HepG2 (cell line): ENCODE results near the gene DNAH9. TPM values are rescaled to one million over a fixed set of nuclear protein-coding genes. Genes with fewer than 3 reads are reported as not detected.

Experiments
- ATAC-seq: fragments of 200-7000 bp; cut with Tn5 transposase; 3 replicates; pipeline ENCODE4 v1.9.1; 2020; ENCODE audit warnings: mild to moderate bottlenecking, moderate library complexity
- BruUV-seq: library from RNA; stranded (reverse); fragments of 400-500 nt; replicated peaks from 2 replicates; lab custom pipeline; 2021; lab: Mats Ljungman, UMichigan
- CTCF ChIA-PET: fragments of 300-600 bp; formaldehyde crosslinking; extraction: SDS; loops from one replicate; lab custom pipeline; 2021; ENCODE audit warnings: low total read pairs, inconsistent platforms, low intra/inter-chr PET ratio; lab: Yijun Ruan, JAX
- POLR2A ChIA-PET: fragments of 350-600 bp; sonication (Branson Sonifier 250); formaldehyde crosslinking; loops from one replicate; lab custom pipeline; 2020; ENCODE audit warnings: antibody characterized with exemption, inconsistent platforms; lab: Yijun Ruan, JAX
- DNase-seq: peaks from one replicate; pipeline ENCODE4 v3.0.0-alpha.2; 2015; ENCODE audit warnings: low spot score
- FAIRE-seq: peaks from 3 replicates; lab custom pipeline; 2011; peaks lifted over from hg19 to GRCh38; lab: Jason Lieb, UNC
- H2AFZ ChIP-seq: one replicate; pipeline ENCODE4 v1.6.1; 2011; ENCODE audit warnings: low read length, inconsistent platforms
- H3K27ac ChIP-seq: fragments of 300-600 bp; 3 replicates; pipeline ENCODE4 v1.8.0; 2011; ENCODE audit warnings: mixed run types, mild to moderate bottlenecking, mixed read lengths, low read length, inconsistent platforms; ENCODE audit not compliant: insufficient read depth; ENCODE audit errors: extremely low read length
- H3K27me3 ChIP-seq, 2 experiments: fragments of 200-600 bp in 1 of 2; 2 replicates in 1 of 2; 3 replicates in 1 of 2; pipeline versions ENCODE4 v1.6.0 to v1.8.0; 2011; ENCODE audit warnings: low read length in 2 of 2, mild to moderate bottlenecking in 2 of 2, moderate library complexity in 2 of 2, inconsistent platforms in 1 of 2; ENCODE audit not compliant: insufficient read depth in 2 of 2, control insufficient read depth in 1 of 2
- H3K36me3 ChIP-seq, 2 experiments: fragments of 200-600 bp in 1 of 2; replicated peaks in 1 of 2; 2 replicates in 1 of 2; 3 replicates in 1 of 2; pipeline versions ENCODE4 v1.5.1 to v1.8.0; 2011; ENCODE audit warnings: low read length in 2 of 2, inconsistent platforms in 1 of 2; ENCODE audit not compliant: insufficient read depth in 2 of 2, control insufficient read depth in 1 of 2
- H3K4me1 ChIP-seq: 2 replicates; pipeline ENCODE4 v1.5.1; 2012; ENCODE audit warnings: low read length, inconsistent platforms; ENCODE audit not compliant: insufficient read depth
- H3K4me2 ChIP-seq: 2 replicates; pipeline ENCODE4 v1.6.0; 2011; ENCODE audit warnings: low read depth, low read length, inconsistent platforms
- H3K4me3 ChIP-seq, 3 experiments: fragments of 200-600 bp in 1 of 3; sonication (generic), shearing (Covaris generic) in 1 of 3; replicated peaks in 1 of 3; 2 replicates each; pipeline ENCODE4 v1.5.1; 2011 to 2016; ENCODE audit warnings: low read length in 3 of 3, inconsistent platforms in 2 of 3, low read depth in 2 of 3, mild to moderate bottlenecking in 2 of 3, control low read depth in 1 of 3, mixed read lengths in 1 of 3; ENCODE audit not compliant: insufficient read depth in 1 of 3
- H3K79me2 ChIP-seq: one replicate; pipeline ENCODE4 v1.6.1; 2011; ENCODE audit warnings: low read length, inconsistent platforms; ENCODE audit not compliant: insufficient read depth
- H3K9ac ChIP-seq: 2 replicates; pipeline ENCODE4 v1.6.0; 2011; ENCODE audit warnings: mild to moderate bottlenecking, low read depth, low read length, inconsistent platforms; ENCODE audit not compliant: insufficient read depth
- H3K9me3 ChIP-seq: 2 replicates; pipeline ENCODE4 v1.5.1; 2012; ENCODE audit warnings: mild to moderate bottlenecking, low read length
- H4K20me1 ChIP-seq: 2 replicates; pipeline ENCODE4 v1.6.0; 2011; ENCODE audit warnings: inconsistent platforms, mild to moderate bottlenecking, low read length, moderate library complexity; ENCODE audit not compliant: insufficient read depth
- ARNT ChIP-seq: fragments of 450-650 bp; IDR thresholded peaks from 2 replicates; pipeline ENCODE4 v1.6.1; 2017
- CBFB ChIP-seq: sonication (generic); formaldehyde crosslinking; IDR thresholded peaks from 2 replicates; pipeline ENCODE4 v1.4.0; 2020; ENCODE audit warnings: missing genetic modification reagents
- HOXA5 ChIP-seq: sonication (generic); formaldehyde crosslinking; IDR thresholded peaks from 2 replicates; pipeline ENCODE4 v1.4.0; 2020; ENCODE audit warnings: missing genetic modification reagents
- HOXD1 ChIP-seq: sonication (generic); formaldehyde crosslinking; IDR thresholded peaks from 2 replicates; pipeline ENCODE4 v1.5.0; 2020; ENCODE audit warnings: missing genetic modification reagents
- JDP2 ChIP-seq: sonication (generic); formaldehyde crosslinking; IDR thresholded peaks from 2 replicates; pipeline ENCODE4 v1.8.1; 2022; ENCODE audit warnings: missing genetic modification reagents, borderline replicate concordance
- KMT2A ChIP-seq: sonication (generic); formaldehyde crosslinking; IDR thresholded peaks from 2 replicates; pipeline ENCODE4 v1.4.0; 2020; ENCODE audit warnings: missing genetic modification reagents
- MAFG ChIP-seq: sonication (generic); formaldehyde crosslinking; IDR thresholded peaks from 2 replicates; pipeline ENCODE4 v1.5.1; 2020; ENCODE audit warnings: mild to moderate bottlenecking, missing genetic modification reagents
- MIER3 ChIP-seq: IDR thresholded peaks from 2 replicates; pipeline ENCODE4 v1.6.1; 2016; ENCODE audit warnings: missing compliant biosample characterization, borderline replicate concordance
- ZFP62 ChIP-seq: sonication (generic); formaldehyde crosslinking; IDR thresholded peaks from 2 replicates; pipeline ENCODE4 v1.4.0; 2020; ENCODE audit warnings: missing genetic modification reagents
- ZNF224 ChIP-seq: sonication (generic); formaldehyde crosslinking; IDR thresholded peaks from 2 replicates; pipeline ENCODE4 v1.5.0; 2020; ENCODE audit warnings: mild to moderate bottlenecking, missing genetic modification reagents
- ZNF256 ChIP-seq: sonication (generic); formaldehyde crosslinking; conservative IDR thresholded peaks from 2 replicates; pipeline ENCODE4 v1.4.0; 2020; ENCODE audit warnings: missing genetic modification reagents
- ZNF615 ChIP-seq: sonication (generic); formaldehyde crosslinking; IDR thresholded peaks from 2 replicates; pipeline ENCODE4 v1.5.0; 2020; ENCODE audit warnings: mild to moderate bottlenecking, missing genetic modification reagents, borderline replicate concordance
- WGBS: methylation state at CpG from one replicate; pipeline ENCODE4 v1.1.6; 2017; ENCODE audit warnings: low lambda C conversion rate; 5-methylcytosine and 5-hydroxymethylcytosine counted together
- in situ Hi-C: cut with HindIII; loops from 2 replicates; pipeline ENCODE4 v1.10.0; 2017; ENCODE audit warnings: low pct_unique_long_range_greater_than_20kb; ENCODE audit not compliant: extremely low pct_ligation_motif_present
- intact Hi-C: fragments of 100-400 bp; cut with micrococcal nuclease; formaldehyde crosslinking; loops from one replicate; pipeline ENCODE4 v1.10.0; 2022; ENCODE audit not compliant: unreplicated experiment
- polyA plus RNA-seq, 8 experiments: library from polyadenylated mRNA; depleted of rRNA in 3 of 8; stranded (reverse) in 7 of 8; unstranded in 1 of 8; fragments of >200 nt; fragmentation: Illumina TruSeq in 4 of 8; extraction: Trizol in 4 of 8; gene quantifications; 2 replicates each; pipeline versions ENCODE4 v1.2.1 to v1.2.3, GENCODE V29; 2011 to 2016; ENCODE audit warnings: low read depth in 4 of 8, missing spikeins in 1 of 8, mixed read lengths in 1 of 8; ENCODE audit not compliant: insufficient read depth in 1 of 8
- total RNA-seq, 5 experiments: library from RNA; depleted of rRNA; stranded (reverse); fragments of >200 nt; fragmentation: Illumina TruSeq; extraction: Trizol; gene quantifications; 2 replicates each; pipeline ENCODE4 v1.2.3, GENCODE V29; 2016; ENCODE audit warnings: low read depth in 1 of 5
- TF ChIP-seq, protein P1 (sequence below): IDR thresholded peaks from 2 replicates; pipeline ENCODE4 v1.6.1; 2016; ENCODE audit warnings: missing biosample characterization, missing genetic modification reagents, low read depth
- TF ChIP-seq, protein P2 (sequence below): fragments of 450-650 bp; IDR thresholded peaks from 2 replicates; pipeline ENCODE4 v1.6.1; 2017
- TF ChIP-seq, protein P3 (sequence below), 2 experiments: IDR thresholded peaks; 2 replicates each; pipeline ENCODE4 v1.6.1; 2011 to 2012; ENCODE audit warnings: low read length in 2 of 2, borderline replicate concordance in 1 of 2, low read depth in 1 of 2, mild to moderate bottlenecking in 1 of 2, moderate library complexity in 1 of 2

The DNAH9 gene
- total and polyA plus RNA-seq, 2 of the 13 experiments (the other 11 are each of a cell fraction or from before 2014, with no cell fraction given): not detected

DNA sequence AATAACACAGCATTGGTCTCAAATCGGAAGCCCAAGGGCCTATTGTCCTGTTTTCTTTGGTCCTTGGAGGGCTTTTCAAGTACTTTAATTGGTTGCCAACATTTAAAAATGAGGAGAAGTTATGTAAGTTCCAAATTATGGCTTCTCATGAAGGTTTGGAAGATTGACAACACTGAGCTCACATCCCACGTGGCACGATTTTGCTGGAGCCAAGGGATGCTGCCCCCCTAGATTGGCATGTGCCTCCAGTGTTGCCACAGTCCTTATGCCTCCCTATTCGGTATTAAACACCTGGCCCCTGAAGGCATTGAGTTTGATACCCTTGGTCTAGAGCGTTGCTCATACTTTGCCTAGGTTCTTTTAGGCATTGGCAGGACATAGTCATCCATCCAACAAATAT lies 291.0 kb downstream of the DNAH9 start:
- Histone ChIP-seq H2AFZ (no peak overlapping the region), H3K79me2 (no peaks in the 10 kb centered on the region), H3K4me1 (no peaks in the 10 kb centered on the region), H3K36me3 (no peaks in the 10 kb centered on the region), H4K20me1 (no peaks in the 10 kb centered on the region), H3K9me3 (no peaks in the 10 kb centered on the region), H3K4me2 (no peak overlapping the region), H3K27me3 (no peaks in the 10 kb centered on the region), H3K9ac (no peak overlapping the region), H3K27ac (no peak overlapping the region), H3K4me3 (no peak overlapping the region)
- ChIA-PET CTCF (no interaction called here), POLR2A (no interaction called here)
- 3% methylated on average over 3 of the region's 5 CpGs for WGBS
- intact Hi-C loops: no loop called here
- ATAC-seq (no peak), FAIRE-seq (no peak), DNase-seq (no peak)
- no TSS peak for BruUV-seq
- in situ Hi-C loops: no loop called here
- TF ChIP-seq ZNF224 (CRISPR knock-in tag) (no peak), ZNF256 (CRISPR knock-in tag) (no peak), KMT2A (CRISPR knock-in tag) (no peak), ZFP62 (CRISPR knock-in tag) (no peak), ARNT (no peak), MIER3 (CRISPR knock-in tag) (no peak), CBFB (CRISPR knock-in tag) (no peak), JDP2 (no peak), ZNF615 (CRISPR knock-in tag) (no peak), MAFG (no peak), HOXD1 (CRISPR knock-in tag) (no peak), HOXA5 (CRISPR knock-in tag) (no peak)
- TF ChIP-seq, protein P1, sequence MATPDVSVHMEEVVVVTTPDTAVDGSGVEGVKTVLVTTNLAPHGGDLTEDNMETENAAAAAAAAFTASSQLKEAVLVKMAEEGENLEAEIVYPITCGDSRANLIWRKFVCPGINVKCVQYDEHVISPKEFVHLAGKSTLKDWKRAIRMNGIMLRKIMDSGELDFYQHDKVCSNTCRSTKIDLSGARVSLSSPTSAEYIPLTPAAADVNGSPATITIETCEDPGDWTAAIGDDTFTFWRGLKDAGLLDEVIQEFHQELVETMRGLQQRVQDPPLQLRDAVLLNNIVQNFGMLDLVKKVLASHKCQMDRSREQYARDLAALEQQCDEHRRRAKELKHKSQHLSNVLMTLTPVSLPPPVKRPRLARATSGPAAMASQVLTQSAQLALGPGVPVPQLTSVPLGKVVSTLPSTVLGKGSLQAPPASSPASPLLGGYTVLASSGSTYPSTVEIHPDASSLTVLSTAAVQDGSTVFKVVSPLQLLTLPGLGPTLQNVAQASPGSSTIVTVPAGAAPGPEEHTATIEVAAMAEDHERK (CRISPR knock-in tag): no peak
- TF ChIP-seq, protein P2, sequence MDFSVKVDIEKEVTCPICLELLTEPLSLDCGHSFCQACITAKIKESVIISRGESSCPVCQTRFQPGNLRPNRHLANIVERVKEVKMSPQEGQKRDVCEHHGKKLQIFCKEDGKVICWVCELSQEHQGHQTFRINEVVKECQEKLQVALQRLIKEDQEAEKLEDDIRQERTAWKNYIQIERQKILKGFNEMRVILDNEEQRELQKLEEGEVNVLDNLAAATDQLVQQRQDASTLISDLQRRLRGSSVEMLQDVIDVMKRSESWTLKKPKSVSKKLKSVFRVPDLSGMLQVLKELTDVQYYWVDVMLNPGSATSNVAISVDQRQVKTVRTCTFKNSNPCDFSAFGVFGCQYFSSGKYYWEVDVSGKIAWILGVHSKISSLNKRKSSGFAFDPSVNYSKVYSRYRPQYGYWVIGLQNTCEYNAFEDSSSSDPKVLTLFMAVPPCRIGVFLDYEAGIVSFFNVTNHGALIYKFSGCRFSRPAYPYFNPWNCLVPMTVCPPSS: no peak
- TF ChIP-seq, protein P3, sequence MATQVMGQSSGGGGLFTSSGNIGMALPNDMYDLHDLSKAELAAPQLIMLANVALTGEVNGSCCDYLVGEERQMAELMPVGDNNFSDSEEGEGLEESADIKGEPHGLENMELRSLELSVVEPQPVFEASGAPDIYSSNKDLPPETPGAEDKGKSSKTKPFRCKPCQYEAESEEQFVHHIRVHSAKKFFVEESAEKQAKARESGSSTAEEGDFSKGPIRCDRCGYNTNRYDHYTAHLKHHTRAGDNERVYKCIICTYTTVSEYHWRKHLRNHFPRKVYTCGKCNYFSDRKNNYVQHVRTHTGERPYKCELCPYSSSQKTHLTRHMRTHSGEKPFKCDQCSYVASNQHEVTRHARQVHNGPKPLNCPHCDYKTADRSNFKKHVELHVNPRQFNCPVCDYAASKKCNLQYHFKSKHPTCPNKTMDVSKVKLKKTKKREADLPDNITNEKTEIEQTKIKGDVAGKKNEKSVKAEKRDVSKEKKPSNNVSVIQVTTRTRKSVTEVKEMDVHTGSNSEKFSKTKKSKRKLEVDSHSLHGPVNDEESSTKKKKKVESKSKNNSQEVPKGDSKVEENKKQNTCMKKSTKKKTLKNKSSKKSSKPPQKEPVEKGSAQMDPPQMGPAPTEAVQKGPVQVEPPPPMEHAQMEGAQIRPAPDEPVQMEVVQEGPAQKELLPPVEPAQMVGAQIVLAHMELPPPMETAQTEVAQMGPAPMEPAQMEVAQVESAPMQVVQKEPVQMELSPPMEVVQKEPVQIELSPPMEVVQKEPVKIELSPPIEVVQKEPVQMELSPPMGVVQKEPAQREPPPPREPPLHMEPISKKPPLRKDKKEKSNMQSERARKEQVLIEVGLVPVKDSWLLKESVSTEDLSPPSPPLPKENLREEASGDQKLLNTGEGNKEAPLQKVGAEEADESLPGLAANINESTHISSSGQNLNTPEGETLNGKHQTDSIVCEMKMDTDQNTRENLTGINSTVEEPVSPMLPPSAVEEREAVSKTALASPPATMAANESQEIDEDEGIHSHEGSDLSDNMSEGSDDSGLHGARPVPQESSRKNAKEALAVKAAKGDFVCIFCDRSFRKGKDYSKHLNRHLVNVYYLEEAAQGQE (IDR thresholded peaks at IDR 0.05; ENCODE audit: borderline replicate concordance in 1 of 2, low read depth in 1 of 2, low read length in 2 of 2): no peak
